RKO (cell line): ENCODE data around the gene GAA.

ENCODE experiments used
- DNase-seq: peaks from one replicate; pipeline ENCODE4 v3.0.0-alpha.2; 2016; ENCODE audit warnings: low spot score

Gene GAA

DNA sequence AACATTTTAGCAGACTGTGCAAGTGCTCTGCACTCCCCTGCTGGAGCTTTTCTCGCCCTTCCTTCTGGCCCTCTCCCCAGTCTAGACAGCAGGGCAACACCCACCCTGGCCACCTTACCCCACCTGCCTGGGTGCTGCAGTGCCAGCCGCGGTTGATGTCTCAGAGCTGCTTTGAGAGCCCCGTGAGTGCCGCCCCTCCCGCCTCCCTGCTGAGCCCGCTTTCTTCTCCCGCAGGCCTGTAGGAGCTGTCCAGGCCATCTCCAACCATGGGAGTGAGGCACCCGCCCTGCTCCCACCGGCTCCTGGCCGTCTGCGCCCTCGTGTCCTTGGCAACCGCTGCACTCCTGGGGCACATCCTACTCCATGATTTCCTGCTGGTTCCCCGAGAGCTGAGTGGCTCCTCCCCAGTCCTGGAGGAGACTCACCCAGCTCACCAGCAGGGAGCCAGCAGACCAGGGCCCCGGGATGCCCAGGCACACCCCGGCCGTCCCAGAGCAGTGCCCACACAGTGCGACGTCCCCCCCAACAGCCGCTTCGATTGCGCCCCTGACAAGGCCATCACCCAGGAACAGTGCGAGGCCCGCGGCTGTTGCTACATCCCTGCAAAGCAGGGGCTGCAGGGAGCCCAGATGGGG is 3.1 kb downstream of the GAA start:
- DNase-seq: no peak

DNA sequence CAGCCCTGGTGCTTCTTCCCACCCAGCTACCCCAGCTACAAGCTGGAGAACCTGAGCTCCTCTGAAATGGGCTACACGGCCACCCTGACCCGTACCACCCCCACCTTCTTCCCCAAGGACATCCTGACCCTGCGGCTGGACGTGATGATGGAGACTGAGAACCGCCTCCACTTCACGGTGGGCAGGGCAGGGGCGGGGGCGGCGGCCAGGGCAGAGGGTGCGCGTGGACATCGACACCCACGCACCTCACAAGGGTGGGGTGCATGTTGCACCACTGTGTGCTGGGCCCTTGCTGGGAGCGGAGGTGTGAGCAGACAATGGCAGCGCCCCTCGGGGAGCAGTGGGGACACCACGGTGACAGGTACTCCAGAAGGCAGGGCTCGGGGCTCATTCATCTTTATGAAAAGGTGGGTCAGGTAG is 3.6 kb downstream of the GAA start:
- no peak for DNase-seq

DNA sequence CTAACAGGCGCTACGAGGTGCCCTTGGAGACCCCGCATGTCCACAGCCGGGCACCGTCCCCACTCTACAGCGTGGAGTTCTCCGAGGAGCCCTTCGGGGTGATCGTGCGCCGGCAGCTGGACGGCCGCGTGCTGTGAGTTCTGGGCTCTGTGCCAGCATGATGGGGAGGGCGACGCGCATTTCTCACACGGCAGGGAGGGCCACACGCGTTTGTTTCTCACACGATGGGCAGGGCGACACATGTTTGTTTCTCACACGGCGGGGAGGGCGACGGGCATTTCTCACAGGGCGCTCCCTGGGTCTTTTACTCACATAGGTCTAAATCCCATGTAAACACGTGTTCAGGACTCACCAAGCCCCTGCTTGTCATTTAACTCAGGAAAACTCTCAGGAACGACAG is 4.4 kb downstream of the GAA start:
- no peak for DNase-seq

GRCh38 chr17:80106176-80106575 is 4.8 kb downstream of the GAA start:
- no peak for DNase-seq

DNA sequence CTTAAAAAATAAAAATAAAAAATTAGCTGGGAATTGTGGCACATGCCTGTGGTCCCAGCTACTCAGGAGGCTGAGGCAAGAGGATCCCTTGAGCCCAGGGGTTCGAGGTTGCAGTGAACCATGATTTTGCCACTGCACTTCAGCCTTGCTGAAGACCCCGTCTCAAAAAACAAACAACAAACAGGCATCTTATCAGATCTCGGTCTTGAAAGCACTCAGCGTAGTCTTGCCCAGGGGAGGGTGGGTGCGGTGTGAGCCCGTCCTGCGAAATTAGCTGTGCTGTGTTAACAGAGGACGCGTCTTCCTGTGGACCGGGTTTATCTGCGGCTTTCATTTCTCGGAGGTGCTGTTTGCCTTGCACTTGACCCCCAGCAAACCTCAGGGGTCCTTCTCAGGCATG is 5.4 kb downstream of the GAA start:
- DNase-seq: no peak

DNA sequence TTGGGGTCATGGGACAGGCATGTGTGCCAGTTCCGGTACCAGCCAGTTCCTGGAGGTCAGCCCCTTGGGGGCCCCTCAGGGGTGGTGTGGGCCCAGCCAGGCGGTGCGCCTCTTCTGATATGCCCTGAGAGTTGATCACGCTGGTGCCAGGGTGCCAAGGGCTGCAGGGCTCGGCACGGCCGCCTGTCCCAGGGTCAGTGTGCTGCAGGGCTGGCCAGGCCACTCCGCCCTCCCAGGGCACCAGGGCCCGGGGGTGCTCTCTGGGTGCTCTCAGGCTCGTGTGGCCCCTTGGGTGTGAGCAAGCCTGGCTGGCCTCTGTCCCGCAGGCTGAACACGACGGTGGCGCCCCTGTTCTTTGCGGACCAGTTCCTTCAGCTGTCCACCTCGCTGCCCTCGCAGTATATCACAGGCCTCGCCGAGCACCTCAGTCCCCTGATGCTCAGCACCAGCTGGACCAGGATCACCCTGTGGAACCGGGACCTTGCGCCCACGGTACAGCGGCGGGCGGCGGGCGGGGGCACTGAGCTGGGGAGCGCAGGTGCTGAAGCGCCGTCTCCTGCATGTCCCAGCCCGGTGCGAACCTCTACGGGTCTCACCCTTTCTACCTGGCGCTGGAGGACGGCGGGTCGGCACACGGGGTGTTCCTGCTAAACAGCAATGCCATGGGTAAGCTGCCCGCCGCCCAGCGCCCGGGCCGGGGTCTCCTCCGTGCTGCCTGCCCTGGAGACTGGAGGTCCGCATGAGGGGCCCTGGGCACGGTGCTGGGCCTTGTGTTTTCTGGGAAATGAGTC is 6.0 kb downstream of the GAA start:
- DNase-seq: no peak

GRCh38 chr17:80108036-80108971 is 6.9 kb downstream of the GAA start:
- no peak for DNase-seq

DNA sequence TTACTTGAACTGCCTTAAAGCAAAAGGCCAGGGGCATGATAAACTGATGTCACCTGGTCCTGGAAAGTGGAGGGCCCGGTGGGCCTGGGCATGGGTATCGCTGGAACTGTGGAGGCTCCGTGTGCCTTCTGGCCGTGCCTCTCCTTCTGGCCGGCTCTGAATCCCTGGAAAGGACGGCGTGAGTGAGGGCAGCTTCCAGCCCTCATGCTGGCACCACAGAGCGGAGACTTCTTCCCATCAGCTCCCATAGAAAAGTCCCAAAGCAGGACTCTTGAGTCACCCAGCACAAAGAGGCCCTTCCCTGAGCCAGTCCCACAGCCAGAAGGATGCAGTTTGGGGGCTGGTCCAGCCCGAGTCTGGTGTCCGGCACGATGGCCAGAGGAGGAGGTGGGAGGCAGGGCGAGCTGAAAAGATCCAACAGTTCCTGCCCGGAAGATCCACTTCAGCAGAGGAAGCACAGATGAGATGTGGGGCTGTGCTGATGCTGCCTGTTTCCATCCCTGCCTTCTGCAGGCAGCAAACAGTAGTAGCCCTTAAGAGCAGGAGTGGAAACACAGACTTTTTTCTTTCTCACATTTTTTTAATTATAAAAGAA is 7.8 kb downstream of the GAA start:
- DNase-seq: no peak

- no peak for DNase-seq
Measured at GRCh38 chr17:80109713-80110446, 8.5 kb downstream of the GAA start.

GRCh38 chr17:80110447-80110812 is 9.0 kb downstream of the GAA start:
- no peak for DNase-seq

GRCh38 chr17:80110927-80111701 is 9.7 kb downstream of the GAA start:
- DNase-seq: no peak

DNA sequence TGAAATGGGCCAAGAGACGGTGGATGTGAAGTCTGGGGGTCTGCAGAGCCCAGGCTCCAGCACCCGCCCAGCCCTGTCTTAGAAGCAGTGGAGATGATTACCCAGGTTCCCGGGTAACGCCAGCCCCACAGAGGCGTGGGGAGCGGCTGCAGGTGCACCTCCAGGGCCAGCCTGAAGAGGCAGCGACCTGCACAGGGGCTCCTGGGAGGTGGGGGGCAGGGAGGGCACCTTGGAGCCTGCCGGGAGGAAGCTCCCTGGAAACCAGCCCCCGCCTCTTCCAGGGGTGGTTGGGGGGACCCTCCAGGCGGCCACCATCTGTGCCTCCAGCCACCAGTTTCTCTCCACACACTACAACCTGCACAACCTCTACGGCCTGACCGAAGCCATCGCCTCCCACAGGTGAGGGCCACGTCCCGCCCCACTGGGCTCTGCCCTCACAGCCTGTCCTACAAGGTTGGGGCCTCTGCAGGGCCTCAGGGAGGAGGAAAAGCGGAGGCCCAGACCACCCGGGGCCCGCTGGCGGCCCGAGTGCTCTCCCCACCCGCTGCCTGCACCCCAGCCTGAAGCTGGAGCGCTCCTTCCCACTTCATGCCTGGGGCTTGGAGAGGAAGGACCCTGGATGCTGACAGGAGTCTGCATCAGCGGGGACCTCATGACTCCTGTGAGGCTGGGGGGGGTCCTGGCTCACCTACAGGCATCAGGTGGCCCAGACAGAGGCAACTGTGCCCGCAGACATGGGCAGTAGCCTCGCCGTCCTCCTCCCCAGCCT is 10.5 kb downstream of the GAA start:
- DNase-seq: no peak

DNA sequence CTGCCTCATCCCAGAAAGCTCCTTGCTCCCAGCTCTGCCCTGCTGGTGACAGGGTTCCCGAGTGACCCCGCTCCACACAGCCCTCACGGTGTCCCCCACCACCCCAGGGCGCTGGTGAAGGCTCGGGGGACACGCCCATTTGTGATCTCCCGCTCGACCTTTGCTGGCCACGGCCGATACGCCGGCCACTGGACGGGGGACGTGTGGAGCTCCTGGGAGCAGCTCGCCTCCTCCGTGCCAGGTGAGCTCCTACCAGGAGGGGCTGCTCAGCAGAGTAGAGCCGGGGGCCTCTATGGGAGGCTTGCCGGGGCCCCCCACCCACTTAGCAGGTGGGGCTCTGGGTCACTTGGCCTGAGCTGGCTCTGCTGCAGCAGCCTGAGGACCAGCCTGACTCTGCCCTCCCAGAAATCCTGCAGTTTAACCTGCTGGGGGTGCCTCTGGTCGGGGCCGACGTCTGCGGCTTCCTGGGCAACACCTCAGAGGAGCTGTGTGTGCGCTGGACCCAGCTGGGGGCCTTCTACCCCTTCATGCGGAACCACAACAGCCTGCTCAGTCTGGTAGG is 11.2 kb downstream of the GAA start:
- DNase-seq: no peak

GRCh38 chr17:80113033-80113484 is 11.7 kb downstream of the GAA start:
- no peak for DNase-seq

- no peak for DNase-seq
Measured at GRCh38 chr17:80114758-80115157, 13.4 kb downstream of the GAA start.

DNA sequence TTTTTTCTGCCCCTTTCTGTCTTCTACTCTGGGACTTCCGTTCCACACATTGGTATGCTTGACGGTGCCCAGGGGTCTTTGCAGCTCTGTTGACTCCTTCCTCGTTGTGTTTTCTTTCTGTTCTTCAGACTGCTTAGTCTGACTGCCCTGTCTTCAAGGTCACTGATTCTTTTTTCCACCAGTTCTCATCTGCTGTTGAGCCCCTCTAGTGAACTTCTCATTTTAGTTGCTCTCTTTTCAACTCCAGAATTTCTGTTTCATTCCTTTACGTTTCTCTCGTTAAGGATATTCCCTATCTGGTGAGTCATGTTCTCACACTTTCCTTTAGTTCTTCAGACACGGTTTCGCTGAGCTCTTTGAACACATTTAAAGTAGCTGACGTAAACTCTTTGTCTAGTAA is 13.8 kb downstream of the GAA start:
- no peak for DNase-seq

GRCh38 chr17:80116276-80116920 is 15.0 kb downstream of the GAA start:
- no peak for DNase-seq

DNA sequence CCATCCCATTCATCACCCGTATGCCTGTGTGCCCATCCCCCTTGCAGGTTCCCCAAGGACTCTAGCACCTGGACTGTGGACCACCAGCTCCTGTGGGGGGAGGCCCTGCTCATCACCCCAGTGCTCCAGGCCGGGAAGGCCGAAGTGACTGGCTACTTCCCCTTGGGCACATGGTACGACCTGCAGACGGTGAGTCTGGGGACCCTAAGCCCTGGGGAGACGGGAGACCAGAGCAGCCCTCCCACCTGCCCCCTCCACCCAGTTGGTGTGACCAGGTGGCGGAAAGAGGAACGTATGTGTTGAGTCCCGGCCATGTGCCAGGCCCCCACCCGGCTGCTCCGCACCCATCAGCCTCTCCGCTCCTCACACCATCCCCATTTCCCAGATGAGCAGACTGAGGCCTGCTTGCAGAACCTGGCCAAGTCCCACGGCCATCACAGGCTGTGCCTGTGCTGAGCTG is 15.6 kb downstream of the GAA start:
- DNase-seq: no peak
